OCI-LY7 (cell line): ENCODE data around the gene SUFU. TPM values are rescaled to one million over a fixed set of nuclear protein-coding genes. Genes with fewer than 3 reads are reported as not detected.

Source experiments
- BruUV-seq: library from RNA; stranded (reverse); fragments of 400-500 nt; replicated peaks from 2 replicates; lab custom pipeline; 2021; lab: Mats Ljungman, UMichigan
- CTCF ChIA-PET: fragments of 300-600 bp; sonication (Branson Sonifier 250); formaldehyde crosslinking; loops from one replicate; lab custom pipeline; 2022; ENCODE audit warnings: antibody characterized with exemption; ENCODE audit not compliant: unreplicated experiment; lab: Charles Lee
- POLR2A ChIA-PET: fragments of 300-600 bp; sonication (Branson Sonifier 250); formaldehyde crosslinking; loops from one replicate; lab custom pipeline; 2022; ENCODE audit warnings: antibody characterized with exemption; lab: Charles Lee
- DNase-seq: peaks from one replicate; pipeline ENCODE4 v3.0.0-alpha.2; 2015; ENCODE audit warnings: low spot score
- H2AFZ ChIP-seq: fragments of 200-600 bp; sonication (generic), shearing (Covaris generic); 2 replicates; pipeline ENCODE4 v1.6.1; 2014; ENCODE audit warnings: mild to moderate bottlenecking, antibody characterized with exemption, low read length, moderate library complexity
- H3K27ac ChIP-seq: fragments of 200-600 bp; sonication (generic); 2 replicates; pipeline ENCODE4 v1.5.1; 2014; ENCODE audit warnings: mixed run types, low read depth, mild to moderate bottlenecking, moderate library complexity, low read length, inconsistent platforms; ENCODE audit not compliant: poor library complexity, severe bottlenecking
- H3K36me3 ChIP-seq: fragments of 200-600 bp; sonication (generic); 2 replicates; pipeline ENCODE4 v1.6.1; 2014; ENCODE audit warnings: mild to moderate bottlenecking, antibody characterized with exemption, low read length, moderate library complexity, mixed read lengths; ENCODE audit not compliant: insufficient read depth
- H3K4me1 ChIP-seq: fragments of 200-600 bp; sonication (generic); 2 replicates; pipeline ENCODE4 v1.5.1; 2014; ENCODE audit warnings: mild to moderate bottlenecking, low read length; ENCODE audit not compliant: insufficient read depth, poor library complexity, severe bottlenecking
- H3K4me2 ChIP-seq: fragments of 200-600 bp; sonication (generic); 2 replicates; pipeline ENCODE4 v1.6.1; 2014; ENCODE audit warnings: mild to moderate bottlenecking, low read length
- H3K4me3 ChIP-seq: fragments of 200-600 bp; sonication (generic); 2 replicates; pipeline ENCODE4 v1.5.1; 2014; ENCODE audit warnings: mild to moderate bottlenecking, low read depth, low read length; ENCODE audit not compliant: poor library complexity, severe bottlenecking
- H3K79me2 ChIP-seq: fragments of 200-600 bp; sonication (generic); 2 replicates; pipeline ENCODE4 v1.6.1; 2016; ENCODE audit warnings: low read depth, mild to moderate bottlenecking, low read length, moderate library complexity, mixed read lengths; ENCODE audit not compliant: insufficient read depth
- H3K9me2 ChIP-seq: fragments of 200-600 bp; sonication (generic); 2 replicates; pipeline ENCODE4 v1.6.1; 2016; ENCODE audit warnings: mild to moderate bottlenecking, low read length, mixed read lengths; ENCODE audit not compliant: insufficient read depth
- H3K9me3 ChIP-seq: fragments of 200-600 bp; sonication (generic); 2 replicates; pipeline ENCODE4 v1.6.1; 2014; ENCODE audit warnings: mild to moderate bottlenecking, mixed run types, low read length, mixed read lengths
- H4K20me1 ChIP-seq: fragments of 200-600 bp; sonication (generic); 2 replicates; pipeline ENCODE4 v1.6.1; 2014; ENCODE audit warnings: mild to moderate bottlenecking, antibody characterized with exemption, low read length, moderate library complexity, mixed read lengths; ENCODE audit not compliant: insufficient read depth
- CTCF ChIP-seq: fragments of 200-600 bp; sonication (generic); conservative IDR thresholded peaks from 2 replicates; pipeline ENCODE4 v1.5.1; 2014; ENCODE audit warnings: mild to moderate bottlenecking, antibody characterized with exemption, low read length, moderate library complexity, mixed read lengths
- EZH2phosphoT487 ChIP-seq: fragments of 200-600 bp; sonication (generic); IDR thresholded peaks from 2 replicates; pipeline ENCODE4 v1.6.1; 2018; ENCODE audit warnings: low read depth, borderline replicate concordance, mild to moderate bottlenecking, mixed run types, antibody characterized with exemption, low read length, moderate library complexity, mixed read lengths
- intact Hi-C: fragments of 100-400 bp; cut with micrococcal nuclease; formaldehyde crosslinking; loops from one replicate; pipeline ENCODE4 v1.10.0; 2022; ENCODE audit not compliant: unreplicated experiment
- total RNA-seq, 2 experiments: library from RNA; depleted of rRNA in 1 of 2; stranded (reverse); fragments of >200 nt in 1 of 2; shearing (Covaris generic) in 1 of 2; gene quantifications; 2 replicates each; pipeline ENCODE4 v1.2.3, GENCODE V29; 2014 to 2022

The SUFU gene
- total RNA-seq, 2 experiments from 2014 or later: 4.9 to 10.0 TPM

GRCh38 chr10:102641880-102642735 is 138.3 kb downstream of the SUFU start:
- BruUV-seq: TSS peak; percentile 49
- Histone ChIP-seq H3K27ac (peak overlapping the region; percentile 95), H3K9me3 (no peaks in the 10 kb centered on the region), H3K9me2 (no peaks in the 10 kb centered on the region), H3K4me3 (peak overlapping the region; percentile 84), H3K4me2 (peak overlapping the region; percentile 82), H3K4me1 (peaks cover 11% of the 10 kb centered on the region), H3K79me2 (peaks cover 26% of the 10 kb centered on the region), H4K20me1 (no peaks in the 10 kb centered on the region), H3K36me3 (peaks cover 14% of the 10 kb centered on the region; the same call in 1 of the 2 replicates), H2AFZ (peak overlapping the region; percentile 89; the same call in 1 of the 2 replicates)
- ChIA-PET CTCF (no interaction called here), POLR2A (interaction anchor here (0.5 to 0.9 kb wide), 9 partner anchors 10 to 722 kb away, joined by 3 to 6 read pairs (median 3); no protein-coding TSS in a partner anchor)
- TF ChIP-seq CTCF: no peak
- TF ChIP-seq EZH2phosphoT487: no peak
- DNase-seq: peak; percentile 98
- intact Hi-C loops: loop anchor here (5.0 to 10.0 kb wide), 2 partner anchors 810 to 947 kb away; partner anchors contain the start of gene FBXW4

- Histone ChIP-seq H2AFZ (peak overlapping the region; percentile 23; the same call in 1 of the 2 replicates), H3K9me2 (no peaks in the 10 kb centered on the region), H3K4me1 (peaks cover 19% of the 10 kb centered on the region), H4K20me1 (no peaks in the 10 kb centered on the region), H3K4me2 (peak overlapping the region; percentile 82), H3K27ac (peak overlapping the region; percentile 95), H3K4me3 (peak overlapping the region; percentile 84), H3K9me3 (no peaks in the 10 kb centered on the region), H3K79me2 (peaks cover 33% of the 10 kb centered on the region), H3K36me3 (peaks cover 15% of the 10 kb centered on the region; the same call in 1 of the 2 replicates)
- TF ChIP-seq EZH2phosphoT487: no peak
- peak; percentile 33; the same call in 1 of the 2 replicates for TF ChIP-seq CTCF
- DNase-seq: peak; percentile 61
- intact Hi-C loops: loop anchor here (5.0 to 10.0 kb wide), 2 partner anchors 811 to 948 kb away; partner anchors contain the start of gene FBXW4
- BruUV-seq: no TSS peak
- ChIA-PET CTCF (no interaction called here), POLR2A (interaction anchor here (0.6 to 0.9 kb wide), 4 partner anchors 18 to 193 kb away, joined by 3 to 5 read pairs (median 5); no protein-coding TSS in a partner anchor)
Observed at GRCh38 chr10:102642736-102643335, 139.1 kb downstream of the SUFU start.
